HEK293T (cell line): ENCODE data around the gene CTNNA2.

Experiments used
- CTCF ChIA-PET: fragments of 350-600 bp; formaldehyde crosslinking; extraction: SDS; loops from one replicate; lab custom pipeline; 2021; ENCODE audit warnings: antibody characterized with exemption, inconsistent platforms; lab: Yijun Ruan, JAX
- POLR2A ChIA-PET: fragments of 350-600 bp; formaldehyde crosslinking; extraction: SDS; loops from one replicate; lab custom pipeline; 2020; ENCODE audit warnings: antibody characterized with exemption, inconsistent platforms; lab: Yijun Ruan, JAX
- DNase-seq: peaks from one replicate; pipeline ENCODE4 v3.0.0; 2012; ENCODE audit warnings: mixed read lengths; ENCODE audit errors: extremely low spot score
- ARNT ChIP-seq: fragments of 450-650 bp; IDR thresholded peaks from 2 replicates; pipeline ENCODE4 v1.6.1; 2017; ENCODE audit warnings: mild to moderate bottlenecking
- BHLHE40 ChIP-seq: fragments of 450-650 bp; IDR thresholded peaks from 2 replicates; pipeline ENCODE4 v1.6.1; 2016; ENCODE audit warnings: mild to moderate bottlenecking, moderate library complexity, borderline replicate concordance
- CTBP1 ChIP-seq: fragments of 450-650 bp; IDR thresholded peaks from 2 replicates; pipeline ENCODE4 v1.6.1; 2016; ENCODE audit warnings: borderline replicate concordance
- ELF4 ChIP-seq: fragments of 450-650 bp; IDR thresholded peaks from 2 replicates; pipeline ENCODE4 v1.6.1; 2017; ENCODE audit warnings: antibody characterized with exemption
- FOXA1 ChIP-seq: fragments of 450-650 bp; IDR thresholded peaks from 2 replicates; pipeline ENCODE4 v1.6.1; 2016; ENCODE audit warnings: mild to moderate bottlenecking
- FOXK2 ChIP-seq: fragments of 450-650 bp; IDR thresholded peaks from 2 replicates; pipeline ENCODE4 v1.6.1; 2016; ENCODE audit warnings: mild to moderate bottlenecking
- FOXM1 ChIP-seq: fragments of 450-650 bp; IDR thresholded peaks from 2 replicates; pipeline ENCODE4 v1.6.1; 2017; ENCODE audit warnings: mild to moderate bottlenecking, borderline replicate concordance
- HDGF ChIP-seq: fragments of 450-650 bp; IDR thresholded peaks from 2 replicates; pipeline ENCODE4 v1.6.1; 2017; ENCODE audit warnings: antibody characterized with exemption, borderline replicate concordance
- L3MBTL2 ChIP-seq: fragments of 450-650 bp; conservative IDR thresholded peaks from 2 replicates; pipeline ENCODE4 v1.6.1; 2016; ENCODE audit warnings: mild to moderate bottlenecking
- LEF1 ChIP-seq: fragments of 450-650 bp; IDR thresholded peaks from 2 replicates; pipeline ENCODE4 v1.6.1; 2017; ENCODE audit warnings: mild to moderate bottlenecking, borderline replicate concordance
- NFRKB ChIP-seq: fragments of 450-650 bp; IDR thresholded peaks from 2 replicates; pipeline ENCODE4 v1.6.1; 2016; ENCODE audit warnings: mild to moderate bottlenecking, moderate library complexity
- PKNOX1 ChIP-seq: fragments of 450-650 bp; IDR thresholded peaks from 2 replicates; pipeline ENCODE4 v1.6.1; 2016
- SP1 ChIP-seq: fragments of 450-650 bp; IDR thresholded peaks from 2 replicates; pipeline ENCODE4 v1.6.1; 2017
- SUZ12 ChIP-seq: fragments of 450-650 bp; IDR thresholded peaks from 2 replicates; pipeline ENCODE4 v1.6.1; 2016; ENCODE audit warnings: mild to moderate bottlenecking
- TARDBP ChIP-seq: fragments of 450-650 bp; IDR thresholded peaks from 2 replicates; pipeline ENCODE4 v1.6.1; 2016
- ZNF384 ChIP-seq: fragments of 450-650 bp; IDR thresholded peaks from 2 replicates; pipeline ENCODE4 v1.6.1; 2016

CTNNA2 gene

GRCh38 chr2:79711098-79711497, 198.2 kb downstream of the CTNNA2 start:
- no peak for DNase-seq
- no peak for TF ChIP-seq ARNT
- TF ChIP-seq ELF4, result no peak
- no peak for TF ChIP-seq TARDBP
- TF ChIP-seq CTBP1, result no peak
- TF ChIP-seq FOXA1, result no peak
- TF ChIP-seq FOXM1, result no peak
- TF ChIP-seq BHLHE40, result no peak
- TF ChIP-seq SUZ12, result no peak
- no peak for TF ChIP-seq HDGF
- no peak for TF ChIP-seq ZNF384
- no peak for TF ChIP-seq FOXK2
- TF ChIP-seq L3MBTL2, result no peak
- no peak for TF ChIP-seq SP1
- no peak for TF ChIP-seq PKNOX1
- no peak for TF ChIP-seq LEF1
- POLR2A ChIA-PET, result no interaction called here
- CTCF ChIA-PET, result no interaction called here

- ChIA-PET CTCF (no interaction called here), POLR2A (no interaction called here)
- no peak for DNase-seq
- TF ChIP-seq LEF1 (no peak), FOXK2 (no peak), L3MBTL2 (no peak), CTBP1 (no peak), ZNF384 (no peak), PKNOX1 (no peak), TARDBP (no peak), NFRKB (no peak), SP1 (no peak), ARNT (no peak), FOXM1 (no peak), BHLHE40 (no peak)
Observed at GRCh38 chr2:79713131-79713785, 200.4 kb downstream of the CTNNA2 start.

- POLR2A ChIA-PET, result no interaction called here
- no peak for DNase-seq
- TF ChIP-seq CTBP1, result no peak
- no peak for TF ChIP-seq FOXM1
- no peak for TF ChIP-seq LEF1
- TF ChIP-seq FOXK2, result no peak
- TF ChIP-seq SP1, result no peak
- TF ChIP-seq ZNF384, result no peak
- no peak for TF ChIP-seq NFRKB
- TF ChIP-seq L3MBTL2, result no peak
- no peak for TF ChIP-seq HDGF
- no peak for TF ChIP-seq BHLHE40
- no peak for TF ChIP-seq TARDBP
- TF ChIP-seq ELF4, result no peak
- no peak for TF ChIP-seq FOXA1
- no peak for TF ChIP-seq ARNT
- no peak for TF ChIP-seq SUZ12
- no peak for TF ChIP-seq PKNOX1
- CTCF ChIA-PET, result no interaction called here
Observed at GRCh38 chr2:79714283-79714682, 201.4 kb downstream of the CTNNA2 start.

- DNase-seq, result no peak
- no peak for TF ChIP-seq ARNT
- TF ChIP-seq FOXA1, result no peak
- TF ChIP-seq L3MBTL2, result no peak
- TF ChIP-seq SP1, result no peak
- no peak for TF ChIP-seq ZNF384
- no peak for TF ChIP-seq BHLHE40
- TF ChIP-seq CTBP1, result no peak
- TF ChIP-seq LEF1, result no peak
- TF ChIP-seq SUZ12, result no peak
- no peak for TF ChIP-seq FOXK2
- TF ChIP-seq NFRKB, result no peak
- TF ChIP-seq HDGF, result no peak
- TF ChIP-seq PKNOX1, result no peak
- TF ChIP-seq TARDBP, result no peak
- TF ChIP-seq FOXM1, result no peak
- no peak for TF ChIP-seq ELF4
- CTCF ChIA-PET, result no interaction called here
- POLR2A ChIA-PET, result no interaction called here
Observed at GRCh38 chr2:79715338-79715737, 202.5 kb downstream of the CTNNA2 start.

- TF ChIP-seq NFRKB (no peak), LEF1 (no peak), FOXA1 (no peak), TARDBP (no peak), FOXK2 (no peak), HDGF (no peak), L3MBTL2 (no peak), SUZ12 (no peak), PKNOX1 (no peak), CTBP1 (no peak), SP1 (no peak), ARNT (no peak), FOXM1 (no peak), ZNF384 (no peak)
- CTCF ChIA-PET, result no interaction called here
- no peak for DNase-seq
- POLR2A ChIA-PET, result no interaction called here
Observed at GRCh38 chr2:79716266-79716665, 203.4 kb downstream of the CTNNA2 start.
